ENCODE measurements around the gene EOMES. TPM values are rescaled to one million over a fixed set of nuclear protein-coding genes. Genes with fewer than 3 reads are reported as not detected.

The EOMES gene
- total RNA-seq, 1 donor from 2014 or later: 1.9 TPM

DNA sequence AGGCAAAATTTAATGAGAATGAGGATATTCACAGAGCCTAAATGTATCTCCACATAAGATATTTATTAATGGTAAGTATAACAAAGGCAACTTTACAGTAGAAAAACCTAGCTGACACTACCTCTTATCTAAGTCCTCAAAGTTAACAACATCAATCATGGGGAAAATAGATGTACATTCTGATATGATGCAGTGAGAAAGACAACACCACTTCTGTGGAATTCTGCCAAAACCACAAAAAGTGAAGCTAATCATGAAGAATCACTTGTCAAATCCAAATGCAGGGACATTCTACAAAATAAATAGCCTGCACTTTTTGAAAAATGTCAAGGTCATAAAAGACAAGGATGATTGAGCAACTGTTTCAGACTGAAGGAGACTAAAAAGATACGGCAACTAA lies 27.5 kb upstream of the EOMES start:
- no peak for DNase-seq
- Histone ChIP-seq H3K27ac (no peak overlapping the region), H3K36me3 (no peaks in the 10 kb centered on the region), H3K4me1 (no peaks in the 10 kb centered on the region), H3K27me3 (ENCODE audit: low read depth) (no peaks in the 10 kb centered on the region), H3K4me3 (no peak overlapping the region), H3K9me3 (no peaks in the 10 kb centered on the region)
- TF ChIP-seq, protein P1, sequence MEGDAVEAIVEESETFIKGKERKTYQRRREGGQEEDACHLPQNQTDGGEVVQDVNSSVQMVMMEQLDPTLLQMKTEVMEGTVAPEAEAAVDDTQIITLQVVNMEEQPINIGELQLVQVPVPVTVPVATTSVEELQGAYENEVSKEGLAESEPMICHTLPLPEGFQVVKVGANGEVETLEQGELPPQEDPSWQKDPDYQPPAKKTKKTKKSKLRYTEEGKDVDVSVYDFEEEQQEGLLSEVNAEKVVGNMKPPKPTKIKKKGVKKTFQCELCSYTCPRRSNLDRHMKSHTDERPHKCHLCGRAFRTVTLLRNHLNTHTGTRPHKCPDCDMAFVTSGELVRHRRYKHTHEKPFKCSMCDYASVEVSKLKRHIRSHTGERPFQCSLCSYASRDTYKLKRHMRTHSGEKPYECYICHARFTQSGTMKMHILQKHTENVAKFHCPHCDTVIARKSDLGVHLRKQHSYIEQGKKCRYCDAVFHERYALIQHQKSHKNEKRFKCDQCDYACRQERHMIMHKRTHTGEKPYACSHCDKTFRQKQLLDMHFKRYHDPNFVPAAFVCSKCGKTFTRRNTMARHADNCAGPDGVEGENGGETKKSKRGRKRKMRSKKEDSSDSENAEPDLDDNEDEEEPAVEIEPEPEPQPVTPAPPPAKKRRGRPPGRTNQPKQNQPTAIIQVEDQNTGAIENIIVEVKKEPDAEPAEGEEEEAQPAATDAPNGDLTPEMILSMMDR (IDR thresholded peaks at IDR 0.05): no peak
- intact Hi-C loops (cut with DNase I): no loop called here
- no peak for ATAC-seq

DNA sequence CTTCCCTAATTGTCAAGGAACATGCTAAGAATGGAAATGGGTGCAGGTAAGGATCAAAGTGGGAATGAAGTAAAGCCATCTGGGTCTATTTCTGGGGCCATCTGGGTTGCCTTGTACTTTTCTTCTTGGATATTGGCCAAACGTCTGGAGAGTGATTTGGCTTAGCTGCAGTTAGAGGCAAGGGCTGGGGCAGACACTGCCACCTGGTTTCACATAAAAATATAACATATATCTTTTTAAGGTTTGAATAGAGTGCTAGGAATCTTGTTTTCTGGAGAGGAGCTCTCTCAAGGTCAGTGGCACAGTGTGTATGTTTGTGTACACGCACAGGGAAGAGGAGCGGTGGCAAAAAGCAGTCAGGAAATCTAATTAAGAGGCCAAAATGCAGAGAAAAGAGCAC lies 24.7 kb upstream of the EOMES start:
- ATAC-seq: no peak
- Histone ChIP-seq H3K4me1 (no peaks in the 10 kb centered on the region), H3K9me3 (no peaks in the 10 kb centered on the region), H3K27ac (no peak overlapping the region), H3K36me3 (no peaks in the 10 kb centered on the region), H3K27me3 (ENCODE audit: low read depth) (no peaks in the 10 kb centered on the region), H3K4me3 (no peak overlapping the region)
- intact Hi-C loops (cut with DNase I): no loop called here
- TF ChIP-seq, protein P1 (IDR thresholded peaks at IDR 0.05): no peak
- no peak for DNase-seq

DNA sequence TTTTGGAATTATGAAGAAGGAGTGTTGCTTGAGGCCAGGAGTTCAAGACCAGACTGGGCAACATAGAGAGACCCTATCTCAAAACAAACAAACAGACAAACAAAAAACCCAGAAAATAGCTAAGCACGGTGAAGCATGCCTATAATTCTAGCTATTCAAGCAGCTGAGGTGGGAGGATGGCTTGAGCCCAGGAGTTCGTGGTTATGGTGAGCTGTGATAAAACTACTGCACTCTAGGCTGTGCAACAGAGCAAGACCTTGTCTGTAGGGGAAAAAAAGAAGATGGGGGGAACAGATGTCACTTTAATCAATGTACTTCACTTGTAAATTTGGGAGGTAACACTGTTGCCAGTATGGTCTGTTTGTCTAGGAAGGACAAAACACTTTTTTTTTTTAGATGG lies 18.7 kb upstream of the EOMES start:
- Histone ChIP-seq H3K27ac (no peak overlapping the region), H3K27me3 (ENCODE audit: low read depth) (no peaks in the 10 kb centered on the region), H3K4me3 (no peak overlapping the region), H3K36me3 (no peaks in the 10 kb centered on the region), H3K9me3 (no peaks in the 10 kb centered on the region), H3K4me1 (no peaks in the 10 kb centered on the region)
- TF ChIP-seq, protein P1 (IDR thresholded peaks at IDR 0.05): no peak
- intact Hi-C loops (cut with DNase I): no loop called here
- DNase-seq (no peak), ATAC-seq (no peak)

DNA sequence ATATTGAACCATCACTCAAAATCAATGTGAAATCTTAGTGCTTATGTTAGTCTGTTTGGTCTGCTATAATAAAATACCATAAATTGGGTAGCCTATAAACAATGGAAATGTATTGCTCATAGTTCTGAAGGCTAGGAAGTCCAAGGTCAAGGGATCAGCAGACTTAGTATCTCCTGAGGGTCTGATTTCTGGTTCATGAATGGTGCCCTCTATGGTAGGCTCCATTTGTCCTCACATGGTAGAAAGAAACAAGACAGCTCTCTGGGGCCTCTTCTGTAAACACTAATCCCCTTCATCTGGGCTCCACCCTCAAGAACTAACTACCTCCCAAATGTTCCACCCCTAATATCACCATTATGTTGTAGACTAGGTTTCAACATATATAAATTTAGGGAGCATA lies 15.0 kb upstream of the EOMES start:
- intact Hi-C loops (cut with DNase I): no loop called here
- Histone ChIP-seq H3K36me3 (no peaks in the 10 kb centered on the region), H3K4me3 (no peak overlapping the region), H3K9me3 (no peaks in the 10 kb centered on the region), H3K27me3 (ENCODE audit: low read depth) (peaks cover under 1% of the 10 kb centered on the region), H3K27ac (no peak overlapping the region), H3K4me1 (no peaks in the 10 kb centered on the region)
- ATAC-seq (no peak), DNase-seq (no peak)
- TF ChIP-seq, protein P1 (IDR thresholded peaks at IDR 0.05): no peak

DNA sequence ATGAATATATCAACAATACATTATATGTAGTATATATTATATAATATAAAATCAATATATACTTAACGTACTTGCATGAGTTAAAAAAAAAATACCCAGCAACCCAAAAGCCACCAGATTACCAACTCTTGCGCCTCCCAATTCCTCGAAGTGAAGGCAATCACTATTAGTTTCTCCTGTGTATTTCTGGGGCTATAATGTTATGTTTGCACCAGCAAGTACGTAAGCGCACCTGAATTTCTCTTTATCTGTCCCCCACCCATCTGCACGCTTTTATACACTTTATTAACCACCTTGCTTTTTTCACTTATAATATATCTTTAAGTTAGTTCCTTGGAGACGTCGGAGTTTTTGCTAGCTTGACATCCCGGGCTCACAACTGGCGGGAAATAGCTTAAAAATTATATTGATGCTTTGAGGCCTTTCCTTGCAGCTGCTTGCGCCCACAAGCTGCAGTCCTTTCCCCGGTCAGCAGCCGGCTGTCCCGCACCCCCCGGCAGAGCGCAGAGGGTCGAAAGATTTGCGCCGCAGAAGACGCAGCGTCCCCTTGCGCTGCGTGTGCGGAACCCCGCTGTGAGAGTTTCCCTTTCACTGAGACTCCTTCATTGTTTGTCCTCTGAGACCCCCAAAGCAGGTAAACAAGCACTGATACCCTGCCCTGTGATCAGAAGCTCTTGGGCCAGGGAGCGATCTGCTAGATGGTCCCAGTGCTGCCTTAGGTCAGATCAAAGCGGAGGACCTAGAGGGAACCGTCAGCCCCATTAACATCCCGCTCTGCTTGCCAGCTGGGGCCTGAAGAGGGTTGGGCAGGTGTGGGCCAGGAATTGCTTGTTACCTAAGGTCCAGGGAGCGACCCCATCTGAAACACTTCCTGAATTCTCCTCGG lies 8.9 kb upstream of the EOMES start:
- Histone ChIP-seq H3K27me3 (ENCODE audit: low read depth) (peaks cover 61% of the 10 kb centered on the region), H3K9me3 (no peaks in the 10 kb centered on the region), H3K4me1 (peaks cover 22% of the 10 kb centered on the region), H3K4me3 (no peak overlapping the region), H3K27ac (no peak overlapping the region), H3K36me3 (no peaks in the 10 kb centered on the region)
- intact Hi-C loops (cut with DNase I): no loop called here
- TF ChIP-seq, protein P1 (IDR thresholded peaks at IDR 0.05): no peak
- no peak for DNase-seq
- no peak for ATAC-seq

All from lower lobe of right lung (tissue), 2 donors.